Adrenal gland (tissue), 12 donors: Measurements from ENCODE around the gene SP140. TPM values are rescaled to one million over a fixed set of nuclear protein-coding genes. Genes with fewer than 3 reads are reported as not detected.
A peak's percentile ranks its signal among the peaks of the same experiment; 100 is the strongest.

ENCODE experiments used
- DNase-seq, 7 donors: peaks; one replicate each; pipeline ENCODE4 v3.0.0-alpha.2; 2019 to 2020
- H3K27ac ChIP-seq, 5 donors: fragments of 200-600 bp; sonication (generic) in 4 of 5; 1 replicate in 3 of 5; 2 replicates in 2 of 5; pipeline versions ENCODE4 v1.5.1 to v1.8.0; 2016 to 2020; ENCODE audit warnings: mild to moderate bottlenecking in 1 of 5
- H3K27me3 ChIP-seq: fragments of 200-600 bp; 2 replicates; pipeline ENCODE4 v1.8.0; 2021
- H3K36me3 ChIP-seq, 2 donors: fragments of 200-600 bp; replicated peaks in 1 of 2; 1 replicate in 1 of 2; 2 replicates in 1 of 2; pipeline versions ENCODE4 v1.5.1 to v1.8.0; 2018 to 2022
- H3K4me1 ChIP-seq, 2 donors: fragments of 200-600 bp; replicated peaks in 1 of 2; 1 replicate in 1 of 2; 2 replicates in 1 of 2; pipeline versions ENCODE4 v1.5.1 to v1.8.0; 2018 to 2021
- H3K4me3 ChIP-seq, 4 donors: fragments of 200-600 bp; sonication (generic) in 3 of 4; one replicate each; pipeline ENCODE4 v1.5.1; 2016 to 2018
- H3K9me3 ChIP-seq, 3 donors: fragments of 200-600 bp; sonication (generic) in 1 of 3; replicated peaks in 1 of 3; 1 replicate in 2 of 3; 2 replicates in 1 of 3; pipeline versions ENCODE4 v1.5.1 to v1.8.0; 2016 to 2021
- CTCF ChIP-seq, 6 experiments: fragments of 450-650 bp in 4 of 6; fragments of 200-600 bp in 2 of 6; sonication (generic) in 1 of 6; IDR thresholded peaks; 1 replicate in 5 of 6; 2 replicates in 1 of 6; pipeline versions ENCODE4 v1.5.1 to v1.8.0; 2016 to 2021; ENCODE audit warnings: antibody characterized with exemption in 6 of 6, mild to moderate bottlenecking in 2 of 6, moderate library complexity in 1 of 6
- POLR2A ChIP-seq, 2 donors: fragments of 450-650 bp; IDR thresholded peaks; one replicate each; pipeline ENCODE4 v1.6.1; 2017; ENCODE audit warnings: antibody characterized with exemption in 2 of 2, mild to moderate bottlenecking in 2 of 2, moderate library complexity in 1 of 2
- WGBS, 4 donors: extraction: QIAGEN DNeasy Blood & Tissue Kit in 2 of 4; methylation state at CpG; one replicate each; pipeline versions ENCODE4 v1.1.5 to v1.1.7; 2013 to 2017; 5-methylcytosine and 5-hydroxymethylcytosine counted together
- intact Hi-C, 2 donors: fragments of 100-400 bp; cut with DNase I; formaldehyde crosslinking; loops; one replicate each; pipeline versions ENCODE4 v1.14.1 to v1.15.0; 2022 to 2023
- polyA plus RNA-seq, 3 donors: library from polyadenylated mRNA; stranded (reverse); fragments of 200-250 nt in 2 of 3; fragments of 350-450 nt in 1 of 3; fragmentation: Illumina TruSeq in 1 of 3; extraction: RNeasy Lipid Tissue Mini Kit (QIAGEN cat#74804) in 1 of 3; gene quantifications; one replicate each; pipeline ENCODE4 v1.2.3, GENCODE V29; 2013 to 2014
- total RNA-seq, 9 donors: library from RNA; depleted of rRNA in 4 of 9; stranded (reverse); fragments of >200 nt in 4 of 9; fragments of 120-200 nt in 1 of 9; fragmentation: NEBNext Ultra II Directional in 1 of 9; extraction: Animal tissue kit (Norgen Biotek cat#: 25700) in 1 of 9; gene quantifications; one replicate each; pipeline versions ENCODE4 v1.1.0 to v1.2.4, GENCODE V29; 2013 to 2023
- donor health status: healthy with polysubstance abuse.
- donor health status: Bipolar disorder and iron deficiency.
- donor health status: DM: yes; HTN: yes; CAD: no.
- donor health status: DM: no; HTN: no; CAD: no.
- donor health status: DM: no; HTN: no; CAD: no.
- donor health status: DM: yes; HTN: yes; CAD: no.

SP140 gene
- total and polyA plus RNA-seq, 12 donors = 0.06 to 2.8 (median 1.7) TPM

GRCh38 chr2:230312638-230313037, 87.1 kb downstream of the SP140 start:
- Histone ChIP-seq H3K27me3 (no peaks in the 10 kb centered on the region), H3K36me3 (no peaks in the 10 kb centered on the region), H3K4me3 (no peak overlapping the region), H3K9me3 (no peaks in the 10 kb centered on the region), H3K4me1 (no peaks in the 10 kb centered on the region), H3K27ac (no peak overlapping the region)
- no peak for DNase-seq
- TF ChIP-seq POLR2A (IDR thresholded peaks at IDR 0.05) = no peak
- no peak for TF ChIP-seq CTCF (IDR thresholded peaks at IDR 0.05)
- intact Hi-C loops = no loop called here
- 90 to 97% (median 94%) methylated on average over 2 of the region's 2 CpGs for WGBS, 4 donors

GRCh38 chr2:230317366-230317765, 91.8 kb downstream of the SP140 start:
- no peaks in the 10 kb centered on the region for H3K36me3 ChIP-seq
- H3K9me3 ChIP-seq = no peaks in the 10 kb centered on the region
- 85 to 100% (median 89%) methylated on average over 2 to 3 of the region's 3 CpGs for WGBS, 4 donors
- no peak overlapping the region for H3K27ac ChIP-seq
- TF ChIP-seq CTCF (IDR thresholded peaks at IDR 0.05) (no peak), POLR2A (IDR thresholded peaks at IDR 0.05) (no peak)
- intact Hi-C loops = no loop called here
- DNase-seq = no peak
- H3K4me3 ChIP-seq = no peak overlapping the region
- H3K4me1 ChIP-seq = no peaks in the 10 kb centered on the region
- H3K27me3 ChIP-seq = no peaks in the 10 kb centered on the region

GRCh38 chr2:230318190-230319121, 92.9 kb downstream of the SP140 start:
- H3K4me3 ChIP-seq = no peak overlapping the region
- peak overlapping the region in 1 of 5 donors; percentile 45 for H3K27ac ChIP-seq
- H3K4me1 ChIP-seq = no peaks in the 10 kb centered on the region
- no peaks in the 10 kb centered on the region for H3K9me3 ChIP-seq
- no peak for TF ChIP-seq POLR2A (IDR thresholded peaks at IDR 0.05)
- TF ChIP-seq CTCF (IDR thresholded peaks at IDR 0.05) = no peak
- H3K27me3 ChIP-seq = no peaks in the 10 kb centered on the region
- WGBS, 4 donors = 44 to 72% (median 67%) methylated on average over 6 of the region's 6 CpGs
- intact Hi-C loops = no loop called here
- no peaks in the 10 kb centered on the region for H3K36me3 ChIP-seq
- DNase-seq = no peak

GRCh38 chr2:230319211-230319862, 93.8 kb downstream of the SP140 start:
- Histone ChIP-seq H3K4me1 (no peaks in the 10 kb centered on the region), H3K36me3 (no peaks in the 10 kb centered on the region), H3K4me3 (no peak overlapping the region), H3K9me3 (no peaks in the 10 kb centered on the region), H3K27ac (peak overlapping the region in 1 of 5 donors; percentile 45), H3K27me3 (no peaks in the 10 kb centered on the region)
- peak in 1 of 7 donors; percentile 9 for DNase-seq
- TF ChIP-seq CTCF (IDR thresholded peaks at IDR 0.05) (no peak), POLR2A (IDR thresholded peaks at IDR 0.05) (no peak)
- 65 to 78% (median 70%) methylated on average over 3 to 5 of the region's 5 CpGs for WGBS, 4 donors
- intact Hi-C loops = no loop called here
